ENCODE data around the gene BPNT1. TPM values are rescaled to one million over a fixed set of nuclear protein-coding genes. Genes with fewer than 3 reads are reported as not detected.
A peak's percentile ranks its signal among the peaks of the same experiment; 100 is the strongest.
"Not testable (repeated sequence)": the region's sequence is repeated elsewhere in the genome, so short reads cannot be mapped to it uniquely, and the experiment has no call there.

Gene BPNT1
- total RNA-seq, 1 donor from 2014 or later: 17.5 TPM

DNA sequence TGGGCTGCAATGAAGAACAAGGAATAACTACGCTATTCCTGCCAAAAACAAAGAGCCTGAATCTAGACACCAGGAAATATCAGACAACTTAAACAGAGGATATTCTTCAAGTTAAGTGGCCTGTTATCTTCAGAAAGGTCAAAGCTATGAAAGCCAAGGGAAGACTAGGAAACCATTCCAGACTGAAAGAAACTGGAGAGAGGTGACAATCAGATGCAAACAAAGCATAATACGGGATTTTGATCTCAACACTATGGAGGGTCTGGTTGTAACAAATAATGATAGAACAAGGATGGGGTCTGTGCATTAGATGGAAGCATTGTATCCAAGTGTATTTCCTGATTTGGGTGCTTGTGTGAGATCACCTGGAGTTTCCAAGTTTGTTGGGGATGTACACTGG lies 45.9 kb downstream of the BPNT1 start:
- no peak for DNase-seq (ENCODE audit: low spot score)
- peaks cover 4% of the 10 kb centered on the region for H3K36me3 Mint-ChIP-seq (ENCODE audit: low read depth, unreplicated experiment)
- peak overlapping the region; percentile 2 for H3K27ac Mint-ChIP-seq (ENCODE audit: unreplicated experiment)
- no peaks in the 10 kb centered on the region for H3K27me3 Mint-ChIP-seq (ENCODE audit: unreplicated experiment)
- no peaks in the 10 kb centered on the region for H3K9me3 Mint-ChIP-seq (ENCODE audit: unreplicated experiment)
- peaks cover 12% of the 10 kb centered on the region for H3K4me1 Mint-ChIP-seq (ENCODE audit: unreplicated experiment)
- no peak overlapping the region for H3K4me3 Mint-ChIP-seq (ENCODE audit: unreplicated experiment)
- TF ChIP-seq, protein P1, sequence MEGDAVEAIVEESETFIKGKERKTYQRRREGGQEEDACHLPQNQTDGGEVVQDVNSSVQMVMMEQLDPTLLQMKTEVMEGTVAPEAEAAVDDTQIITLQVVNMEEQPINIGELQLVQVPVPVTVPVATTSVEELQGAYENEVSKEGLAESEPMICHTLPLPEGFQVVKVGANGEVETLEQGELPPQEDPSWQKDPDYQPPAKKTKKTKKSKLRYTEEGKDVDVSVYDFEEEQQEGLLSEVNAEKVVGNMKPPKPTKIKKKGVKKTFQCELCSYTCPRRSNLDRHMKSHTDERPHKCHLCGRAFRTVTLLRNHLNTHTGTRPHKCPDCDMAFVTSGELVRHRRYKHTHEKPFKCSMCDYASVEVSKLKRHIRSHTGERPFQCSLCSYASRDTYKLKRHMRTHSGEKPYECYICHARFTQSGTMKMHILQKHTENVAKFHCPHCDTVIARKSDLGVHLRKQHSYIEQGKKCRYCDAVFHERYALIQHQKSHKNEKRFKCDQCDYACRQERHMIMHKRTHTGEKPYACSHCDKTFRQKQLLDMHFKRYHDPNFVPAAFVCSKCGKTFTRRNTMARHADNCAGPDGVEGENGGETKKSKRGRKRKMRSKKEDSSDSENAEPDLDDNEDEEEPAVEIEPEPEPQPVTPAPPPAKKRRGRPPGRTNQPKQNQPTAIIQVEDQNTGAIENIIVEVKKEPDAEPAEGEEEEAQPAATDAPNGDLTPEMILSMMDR (IDR thresholded peaks at IDR 0.05; ENCODE audit: unreplicated experiment): no peak

GRCh38 chr1:220040028-220040596 lies 49.5 kb downstream of the BPNT1 start:
- no peak for DNase-seq (ENCODE audit: low spot score)
- Mint-ChIP-seq H3K36me3 (ENCODE audit: low read depth, unreplicated experiment) (peaks cover 4% of the 10 kb centered on the region), H3K9me3 (ENCODE audit: unreplicated experiment) (no peaks in the 10 kb centered on the region), H3K27me3 (ENCODE audit: unreplicated experiment) (peaks cover 2% of the 10 kb centered on the region), H3K27ac (ENCODE audit: unreplicated experiment) (no peak overlapping the region), H3K4me3 (ENCODE audit: unreplicated experiment) (no peak overlapping the region), H3K4me1 (ENCODE audit: unreplicated experiment) (peaks cover 5% of the 10 kb centered on the region)
- TF ChIP-seq, protein P1 (IDR thresholded peaks at IDR 0.05; ENCODE audit: unreplicated experiment): no peak

DNA sequence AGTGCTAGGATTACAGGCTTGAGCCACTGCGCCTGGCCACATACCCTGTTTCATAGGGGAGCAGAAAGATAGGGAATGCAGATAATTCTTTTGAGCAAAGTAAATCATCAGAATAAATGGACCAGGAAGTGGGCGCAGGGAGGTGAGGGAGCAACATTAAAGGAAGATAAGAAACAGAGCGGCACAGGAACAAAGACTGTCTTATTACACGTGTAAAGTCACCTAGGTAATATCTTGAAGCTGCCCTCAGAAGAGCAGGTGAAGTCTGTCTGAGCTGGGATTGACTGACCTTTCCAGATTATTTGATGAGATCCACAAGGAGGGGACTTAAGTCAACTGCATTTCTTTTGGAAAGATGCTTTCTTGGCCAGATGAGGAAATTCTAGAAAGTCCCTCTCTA lies 50.9 kb downstream of the BPNT1 start:
- DNase-seq (ENCODE audit: low spot score): no peak
- peaks cover 2% of the 10 kb centered on the region for H3K27me3 Mint-ChIP-seq (ENCODE audit: unreplicated experiment)
- H3K27ac Mint-ChIP-seq (ENCODE audit: unreplicated experiment): no peak overlapping the region
- H3K9me3 Mint-ChIP-seq (ENCODE audit: unreplicated experiment): no peaks in the 10 kb centered on the region
- H3K4me3 Mint-ChIP-seq (ENCODE audit: unreplicated experiment): no peak overlapping the region
- peaks cover 3% of the 10 kb centered on the region for H3K4me1 Mint-ChIP-seq (ENCODE audit: unreplicated experiment)
- peaks cover 4% of the 10 kb centered on the region for H3K36me3 Mint-ChIP-seq (ENCODE audit: low read depth, unreplicated experiment)
- TF ChIP-seq, protein P1 (IDR thresholded peaks at IDR 0.05; ENCODE audit: unreplicated experiment): no peak

GRCh38 chr1:220037810-220038209 lies 51.8 kb downstream of the BPNT1 start:
- not testable (repeated sequence) for H3K36me3 Mint-ChIP-seq (ENCODE audit: low read depth, unreplicated experiment); H3K27me3 Mint-ChIP-seq (ENCODE audit: unreplicated experiment); DNase-seq (ENCODE audit: low spot score); H3K9me3 Mint-ChIP-seq (ENCODE audit: unreplicated experiment); H3K27ac Mint-ChIP-seq (ENCODE audit: unreplicated experiment); H3K4me3 Mint-ChIP-seq (ENCODE audit: unreplicated experiment); H3K4me1 Mint-ChIP-seq (ENCODE audit: unreplicated experiment)

- Mint-ChIP-seq H3K4me1 (ENCODE audit: unreplicated experiment) (peaks cover 3% of the 10 kb centered on the region), H3K4me3 (ENCODE audit: unreplicated experiment) (no peak overlapping the region), H3K27ac (ENCODE audit: unreplicated experiment) (no peak overlapping the region), H3K9me3 (ENCODE audit: unreplicated experiment) (no peaks in the 10 kb centered on the region), H3K27me3 (ENCODE audit: unreplicated experiment) (no peaks in the 10 kb centered on the region), H3K36me3 (ENCODE audit: low read depth, unreplicated experiment) (peaks cover 4% of the 10 kb centered on the region)
- DNase-seq (ENCODE audit: low spot score): no peak
- TF ChIP-seq, protein P1 (IDR thresholded peaks at IDR 0.05; ENCODE audit: unreplicated experiment): no peak
Observed at GRCh38 chr1:220032911-220033310, 56.7 kb downstream of the BPNT1 start.
